H1 (cell line): Measurements from ENCODE around the gene NFIC. TPM values are rescaled to one million over a fixed set of nuclear protein-coding genes. Genes with fewer than 3 reads are reported as not detected.

ENCODE experiments used
- CTCF ChIA-PET: fragments of 300-600 bp; sonication (Branson Sonifier 250); formaldehyde crosslinking; loops from one replicate; lab custom pipeline; 2021; ENCODE audit not compliant: partially characterized antibody; lab: Charles Lee
- POLR2A ChIA-PET: fragments of 300-600 bp; sonication (Branson Sonifier 250); formaldehyde crosslinking; loops from one replicate; lab custom pipeline; 2021; ENCODE audit warnings: inconsistent platforms; ENCODE audit not compliant: partially characterized antibody; lab: Charles Lee
- DNase-seq, 2 experiments: peaks; one replicate each; pipeline versions ENCODE4 v3.0.0 to v3.0.0-alpha.2; 2010 to 2022; ENCODE audit warnings: low spot score in 2 of 2, low read depth in 1 of 2, mixed read lengths in 1 of 2
- FAIRE-seq: peaks from 2 replicates; lab custom pipeline; 2011; peaks lifted over from hg19 to GRCh38; lab: Jason Lieb, UNC
- H2AFZ ChIP-seq: 2 replicates; pipeline ENCODE4 v1.8.1; 2012; ENCODE audit warnings: low read length, inconsistent platforms
- H2AK5ac ChIP-seq: 2 replicates; pipeline ENCODE4 v1.6.1; 2013; ENCODE audit warnings: low read depth, low read length
- H2BK120ac ChIP-seq: replicated peaks from 2 replicates; pipeline ENCODE3; 2013; ENCODE audit warnings: low read depth, low read length, inconsistent platforms
- H2BK12ac ChIP-seq: 2 replicates; pipeline ENCODE4 v1.6.1; 2013; ENCODE audit warnings: low read depth, low read length
- H2BK15ac ChIP-seq: 2 replicates; pipeline ENCODE4 v1.6.1; 2013; ENCODE audit warnings: low read length
- H2BK20ac ChIP-seq: 2 replicates; pipeline ENCODE4 v1.6.1; 2013; ENCODE audit warnings: low read length
- H2BK5ac ChIP-seq: 2 replicates; pipeline ENCODE4 v1.6.1; 2013; ENCODE audit warnings: low read depth, low read length
- H3K14ac ChIP-seq: 2 replicates; pipeline ENCODE4 v1.6.1; 2013; ENCODE audit warnings: inconsistent platforms; ENCODE audit not compliant: insufficient read length
- H3K18ac ChIP-seq: 2 replicates; pipeline ENCODE4 v1.6.1; 2013; ENCODE audit warnings: low read length; ENCODE audit errors: extremely low read depth
- H3K23ac ChIP-seq: 2 replicates; pipeline ENCODE4 v1.6.1; 2013; ENCODE audit warnings: inconsistent platforms; ENCODE audit not compliant: insufficient read length
- H3K23me2 ChIP-seq: 2 replicates; pipeline ENCODE4 v1.6.1; 2013; ENCODE audit warnings: low read depth, low read length
- H3K27ac ChIP-seq: 2 replicates; pipeline ENCODE4 v1.6.1; 2011; ENCODE audit warnings: low read depth, low read length, inconsistent platforms
- H3K27me3 ChIP-seq, 4 experiments: replicated peaks in 1 of 4; 1 replicate in 1 of 4; 2 replicates in 3 of 4; pipeline versions ENCODE4 v1.6.1 to v1.8.1; 2011 to 2013; ENCODE audit warnings: low read length in 3 of 4, mild to moderate bottlenecking in 3 of 4, inconsistent platforms in 2 of 4, mixed read lengths in 2 of 4, moderate library complexity in 1 of 4; ENCODE audit not compliant: control insufficient read depth in 3 of 4, insufficient read depth in 3 of 4; ENCODE audit errors: extremely low read depth in 1 of 4
- H3K36me3 ChIP-seq, 4 experiments: 2 replicates each; pipeline versions ENCODE4 v1.6.1 to v1.8.1; 2011 to 2013; ENCODE audit warnings: mild to moderate bottlenecking in 4 of 4, low read length in 3 of 4, moderate library complexity in 2 of 4, control low read depth in 1 of 4, inconsistent platforms in 1 of 4; ENCODE audit not compliant: insufficient read depth in 4 of 4, control insufficient read depth in 2 of 4
- H3K4ac ChIP-seq: replicated peaks from 2 replicates; pipeline ENCODE3; 2013; ENCODE audit warnings: low read length, low read depth, mixed read lengths, inconsistent platforms; ENCODE audit not compliant: insufficient read length
- H3K4me1 ChIP-seq, 4 experiments: replicated peaks in 1 of 4; 1 replicate in 1 of 4; 2 replicates in 3 of 4; pipeline versions ENCODE4 v1.6.1 to v1.8.1; 2011 to 2013; ENCODE audit warnings: low read length in 3 of 4, inconsistent platforms in 2 of 4, mixed read lengths in 1 of 4; ENCODE audit not compliant: insufficient read depth in 4 of 4, control insufficient read depth in 3 of 4
- H3K4me2 ChIP-seq, 2 experiments: 2 replicates each; pipeline versions ENCODE4 v1.6.1 to v1.8.1; 2011 to 2013; ENCODE audit warnings: low read depth in 2 of 2, low read length in 2 of 2, control low read depth in 1 of 2, inconsistent platforms in 1 of 2, mild to moderate bottlenecking in 1 of 2; ENCODE audit not compliant: insufficient read depth in 1 of 2
- H3K4me3 ChIP-seq, 4 experiments: fragments of 200-600, 300-600 bp in 1 of 4; sonication (generic), shearing (Covaris generic), sonication (Bioruptor Twin) in 1 of 4; 2 replicates each; pipeline versions ENCODE4 v1.5.1 to v1.8.1; 2011 to 2016; ENCODE audit warnings: low read length in 4 of 4, low read depth in 3 of 4, control low read depth in 2 of 4, inconsistent platforms in 2 of 4, mild to moderate bottlenecking in 2 of 4, mixed read lengths in 1 of 4, moderate library complexity in 1 of 4; ENCODE audit not compliant: insufficient read depth in 2 of 4; ENCODE audit errors: extremely low read depth in 1 of 4
- H3K56ac ChIP-seq: replicated peaks from 2 replicates; pipeline ENCODE3; 2013; ENCODE audit warnings: low read depth, mild to moderate bottlenecking, mixed read lengths, low read length, inconsistent platforms; ENCODE audit not compliant: insufficient read length
- H3K79me1 ChIP-seq: 2 replicates; pipeline ENCODE4 v1.6.1; 2013; ENCODE audit warnings: low read depth, low read length, control low read depth
- H3K79me2 ChIP-seq, 2 experiments: 2 replicates each; pipeline versions ENCODE4 v1.6.1 to v1.8.1; 2012 to 2013; ENCODE audit warnings: low read length in 2 of 2, mild to moderate bottlenecking in 2 of 2, inconsistent platforms in 1 of 2; ENCODE audit not compliant: insufficient read depth in 2 of 2, control insufficient read depth in 1 of 2
- H3K9ac ChIP-seq, 4 experiments: replicated peaks in 1 of 4; 1 replicate in 1 of 4; 2 replicates in 3 of 4; pipeline versions ENCODE4 v1.6.1 to v1.8.1; 2011 to 2013; ENCODE audit warnings: low read depth in 3 of 4, low read length in 3 of 4, control low read depth in 2 of 4, mild to moderate bottlenecking in 2 of 4, moderate library complexity in 2 of 4, inconsistent platforms in 1 of 4; ENCODE audit errors: extremely low read depth in 1 of 4
- H3K9me3 ChIP-seq, 2 experiments: 2 replicates each; pipeline versions ENCODE4 v1.6.1 to v1.8.1; 2012 to 2013; ENCODE audit warnings: mild to moderate bottlenecking in 2 of 2, moderate library complexity in 2 of 2, control low read depth in 1 of 2, inconsistent platforms in 1 of 2, low read depth in 1 of 2, low read length in 1 of 2, mixed read lengths in 1 of 2; ENCODE audit not compliant: insufficient read depth in 2 of 2
- H4K20me1 ChIP-seq, 2 experiments: replicated peaks in 1 of 2; 2 replicates each; pipeline versions ENCODE3 to v1.8.1; 2011 to 2013; ENCODE audit warnings: inconsistent platforms in 2 of 2, low read length in 2 of 2, mild to moderate bottlenecking in 1 of 2; ENCODE audit not compliant: insufficient read depth in 2 of 2, control insufficient read depth in 1 of 2
- H4K5ac ChIP-seq: 2 replicates; pipeline ENCODE4 v1.6.1; 2013; ENCODE audit warnings: low read length, low read depth, mixed read lengths, inconsistent platforms; ENCODE audit not compliant: insufficient read length
- H4K8ac ChIP-seq: 2 replicates; pipeline ENCODE4 v1.8.0; 2013; ENCODE audit warnings: mild to moderate bottlenecking, moderate library complexity, low read length, inconsistent platforms; ENCODE audit not compliant: insufficient read depth; ENCODE audit errors: extremely low read depth
- H4K91ac ChIP-seq: replicated peaks from 2 replicates; pipeline ENCODE3; 2013; ENCODE audit warnings: low read length, mixed read lengths, inconsistent platforms; ENCODE audit not compliant: insufficient read length
- CHD1 ChIP-seq: IDR thresholded peaks from 2 replicates; pipeline ENCODE4 v1.6.1; 2012; ENCODE audit warnings: low read depth, low read length, improper control_type of control experiment
- CHD2 ChIP-seq: IDR thresholded peaks from 2 replicates; pipeline ENCODE4 v1.6.1; 2012; ENCODE audit warnings: low read length, improper control_type of control experiment
- GABPA ChIP-seq: IDR thresholded peaks from 2 replicates; pipeline ENCODE4 v1.6.1; 2011; ENCODE audit warnings: mild to moderate bottlenecking, low read length, moderate library complexity, borderline replicate concordance; ENCODE audit not compliant: insufficient read depth
- JUN ChIP-seq: IDR thresholded peaks from 2 replicates; pipeline ENCODE4 v1.6.1; 2011; ENCODE audit warnings: low read depth, mild to moderate bottlenecking, improper control_type of control experiment, low read length
- PHF8 ChIP-seq: fragments of 200-600 bp; sonication (generic); conservative IDR thresholded peaks from 2 replicates; pipeline ENCODE4 v1.7.1; 2012; ENCODE audit warnings: low read depth, mild to moderate bottlenecking, inconsistent platforms, low read length, moderate library complexity
- POLR2AphosphoS5 ChIP-seq: IDR thresholded peaks from 2 replicates; pipeline ENCODE4 v1.6.1; 2011; ENCODE audit warnings: low read depth, low read length
- RAD21 ChIP-seq, 2 experiments: IDR thresholded peaks in 1 of 2; conservative IDR thresholded peaks in 1 of 2; 2 replicates each; pipeline ENCODE4 v1.6.1; 2011; ENCODE audit warnings: low read depth in 2 of 2, low read length in 2 of 2, improper control_type of control experiment in 1 of 2, inconsistent platforms in 1 of 2, mild to moderate bottlenecking in 1 of 2, moderate library complexity in 1 of 2
- RFX5 ChIP-seq: IDR thresholded peaks from 2 replicates; pipeline ENCODE4 v1.6.1; 2011; ENCODE audit warnings: low read depth, low read length, improper control_type of control experiment, borderline replicate concordance
- SUZ12 ChIP-seq: fragments of 200-600 bp; sonication (generic); IDR thresholded peaks from 2 replicates; pipeline ENCODE4 v1.6.1; 2012; ENCODE audit warnings: mild to moderate bottlenecking, inconsistent platforms, low read length, moderate library complexity, mixed read lengths
- YY1 ChIP-seq: IDR thresholded peaks from 2 replicates; pipeline ENCODE4 v1.6.1; 2011; ENCODE audit warnings: low read depth, mild to moderate bottlenecking, low read length
- WGBS, 2 experiments: shearing (Covaris generic) in 1 of 2; methylation state at CpG; one replicate each; pipeline versions ENCODE4 v1.1.6 to v1.1.7; 2013 to 2015; ENCODE audit warnings: low lambda C conversion rate in 2 of 2, mixed read lengths in 2 of 2, inconsistent platforms in 1 of 2, low coverage in 1 of 2, missing lambda C conversion rate in 1 of 2; ENCODE audit not compliant: insufficient replicate concordance in 2 of 2, insufficient coverage in 1 of 2, insufficient read length in 1 of 2; ENCODE audit errors: extremely low coverage in 1 of 2, missing lambda C conversion rate in 1 of 2; 5-methylcytosine and 5-hydroxymethylcytosine counted together
- polyA plus RNA-seq, 7 experiments: library from polyadenylated mRNA; depleted of rRNA in 3 of 7; stranded (reverse) in 5 of 7; unstranded in 2 of 7; fragments of >200 nt in 5 of 7; fragments of 200-250 nt in 2 of 7; gene quantifications; 1 replicate in 5 of 7; 2 replicates in 1 of 7; 4 replicates in 1 of 7; pipeline versions ENCODE4 v1.2.1 to v1.2.3, GENCODE V29; 2011 to 2013; ENCODE audit warnings: missing spikeins in 2 of 7, mixed read lengths in 2 of 7
- total RNA-seq: library from RNA; stranded (reverse); fragmentation: NEBNext Ultra II Directional; extraction: Animal tissue kit (Norgen Biotek cat#: 25700); gene quantifications from 2 replicates; pipeline ENCODE4 v1.2.1, GENCODE V29; 2021
- TF ChIP-seq, protein P1 (sequence below), 3 experiments: IDR thresholded peaks; 1 replicate in 2 of 3; 2 replicates in 1 of 3; pipeline versions ENCODE4 v1.5.1 to v1.6.1; 2011; ENCODE audit warnings: low read length in 3 of 3, mild to moderate bottlenecking in 3 of 3, inconsistent platforms in 2 of 3, low read depth in 1 of 3, moderate library complexity in 1 of 3; ENCODE audit not compliant: insufficient read depth in 1 of 3; ENCODE audit errors: control extremely low read depth in 1 of 3

Gene NFIC
- total and polyA plus RNA-seq, 2 of the 8 experiments (the other 6 are each of a cell fraction or from before 2014, with no cell fraction given): 0.56 to 3.2 TPM

DNA sequence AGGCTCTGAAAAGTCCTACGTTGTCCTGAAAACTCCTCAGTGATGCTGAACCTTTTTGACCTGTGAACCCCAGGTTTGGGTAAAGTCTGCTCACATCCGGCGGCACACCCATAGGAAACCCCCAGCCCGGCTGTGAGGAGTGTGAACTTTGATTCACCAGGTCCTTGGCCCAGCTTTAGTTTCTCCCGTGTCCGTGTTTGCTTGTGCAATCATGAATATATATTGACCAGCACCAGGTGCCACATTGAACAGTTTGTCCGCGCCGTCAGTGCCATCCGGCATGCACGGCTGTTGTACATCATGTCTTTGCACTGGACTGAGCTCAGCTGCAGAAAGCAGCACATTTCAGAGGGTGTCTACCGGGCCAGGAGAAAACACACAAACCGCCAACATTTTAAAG is 45.3 kb downstream of the NFIC start:
- no peaks in the 10 kb centered on the region for H3K27me3 ChIP-seq
- no peak overlapping the region for H3K14ac ChIP-seq
- H3K23me2 ChIP-seq: peaks cover 2% of the 10 kb centered on the region
- H3K9ac ChIP-seq: no peak overlapping the region
- no peak overlapping the region for H3K23ac ChIP-seq
- WGBS, 2 experiments: 93% methylated on average over 13 of the region's 13 CpGs; no CpG with 5 or more reads in 1 of the 2 experiments
- no peak overlapping the region for H4K5ac ChIP-seq
- no peak overlapping the region for H2BK5ac ChIP-seq
- CTCF ChIA-PET: interaction anchor here (0.5 to 2.3 kb wide), 10 partner anchors 15 to 376 kb away, joined by 3 to 11 read pairs (median 3); no protein-coding TSS in a partner anchor
- H3K56ac ChIP-seq: no peak overlapping the region
- no peak overlapping the region for H4K8ac ChIP-seq
- H3K27ac ChIP-seq: no peak overlapping the region
- H2BK20ac ChIP-seq: no peak overlapping the region
- H3K79me1 ChIP-seq: no peaks in the 10 kb centered on the region
- H4K20me1 ChIP-seq: no peaks in the 10 kb centered on the region
- H3K4me3 ChIP-seq: no peak overlapping the region
- POLR2A ChIA-PET: interaction anchor here (1.0 kb wide), 1 partner anchor 18 kb away, joined by 3 read pairs; no protein-coding TSS in a partner anchor
- no peak overlapping the region for H2AK5ac ChIP-seq
- no peak overlapping the region for H2BK15ac ChIP-seq
- H3K79me2 ChIP-seq: no peaks in the 10 kb centered on the region
- peaks cover 0 to 3% (median 0%) of the 10 kb centered on the region in 4 experiments; a peak in 3 of 7 replicates for H3K4me1 ChIP-seq
- FAIRE-seq (no peak), DNase-seq (no peak)
- H2AFZ ChIP-seq: no peak overlapping the region
- no peak overlapping the region for H3K4ac ChIP-seq
- H3K4me2 ChIP-seq: no peak overlapping the region
- H3K9me3 ChIP-seq: no peaks in the 10 kb centered on the region
- H2BK12ac ChIP-seq: no peak overlapping the region
- no peak overlapping the region for H4K91ac ChIP-seq
- H2BK120ac ChIP-seq: no peak overlapping the region
- H3K18ac ChIP-seq: no peak overlapping the region
- H3K36me3 ChIP-seq: no peaks in the 10 kb centered on the region
- TF ChIP-seq JUN (no peak), PHF8 (no peak), RAD21 (IDR thresholded peaks at IDR 0.05 in 1 of 2, conservative IDR thresholded peaks at IDR 0.05 in 1 of 2; ENCODE audit: low read depth in 2 of 2, low read length in 2 of 2) (no peak), RFX5 (no peak), CHD2 (no peak), CHD1 (no peak), GABPA (no peak), SUZ12 (no peak), YY1 (no peak), POLR2AphosphoS5 (no peak)
- TF ChIP-seq, protein P1, sequence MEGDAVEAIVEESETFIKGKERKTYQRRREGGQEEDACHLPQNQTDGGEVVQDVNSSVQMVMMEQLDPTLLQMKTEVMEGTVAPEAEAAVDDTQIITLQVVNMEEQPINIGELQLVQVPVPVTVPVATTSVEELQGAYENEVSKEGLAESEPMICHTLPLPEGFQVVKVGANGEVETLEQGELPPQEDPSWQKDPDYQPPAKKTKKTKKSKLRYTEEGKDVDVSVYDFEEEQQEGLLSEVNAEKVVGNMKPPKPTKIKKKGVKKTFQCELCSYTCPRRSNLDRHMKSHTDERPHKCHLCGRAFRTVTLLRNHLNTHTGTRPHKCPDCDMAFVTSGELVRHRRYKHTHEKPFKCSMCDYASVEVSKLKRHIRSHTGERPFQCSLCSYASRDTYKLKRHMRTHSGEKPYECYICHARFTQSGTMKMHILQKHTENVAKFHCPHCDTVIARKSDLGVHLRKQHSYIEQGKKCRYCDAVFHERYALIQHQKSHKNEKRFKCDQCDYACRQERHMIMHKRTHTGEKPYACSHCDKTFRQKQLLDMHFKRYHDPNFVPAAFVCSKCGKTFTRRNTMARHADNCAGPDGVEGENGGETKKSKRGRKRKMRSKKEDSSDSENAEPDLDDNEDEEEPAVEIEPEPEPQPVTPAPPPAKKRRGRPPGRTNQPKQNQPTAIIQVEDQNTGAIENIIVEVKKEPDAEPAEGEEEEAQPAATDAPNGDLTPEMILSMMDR (IDR thresholded peaks at IDR 0.05; ENCODE audit: control extremely low read depth in 1 of 3, insufficient read depth in 1 of 3, low read depth in 1 of 3, low read length in 3 of 3): no peak
